ENCODE data around the gene ACTN3.

The ACTN3 gene

DNA sequence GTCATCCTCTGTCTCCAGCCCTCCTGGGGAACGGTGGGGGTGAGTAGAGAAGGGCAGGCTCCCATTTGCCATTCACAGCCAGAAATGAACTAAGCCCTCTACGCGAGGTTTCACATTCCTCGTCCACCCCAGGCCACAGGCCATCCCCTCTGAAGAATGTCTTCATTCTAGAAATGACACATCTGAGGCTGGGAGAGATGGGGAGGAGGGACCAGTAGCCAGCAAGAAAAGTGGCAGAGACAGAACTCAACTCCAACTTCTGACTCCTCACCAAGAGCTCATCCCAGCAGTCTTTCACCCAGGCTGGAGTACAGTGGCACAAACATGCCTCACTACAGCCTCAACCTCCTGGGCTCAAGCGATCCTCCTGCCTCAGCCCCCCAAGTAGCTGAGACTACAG lies 18.3 kb downstream of the ACTN3 start:
- no peak for TF ChIP-seq FOXP2 (optimal IDR thresholded peaks at IDR 0.05; ENCODE audit: borderline replicate concordance, extremely low read depth, extremely low read length, insufficient read depth)
- TF ChIP-seq SIN3A (IDR thresholded peaks at IDR 0.05; ENCODE audit: borderline replicate concordance, insufficient read depth, low read length): no peak
- TF ChIP-seq POLR2AphosphoS5 (IDR thresholded peaks at IDR 0.05; ENCODE audit: low read depth, low read length): no peak
- TF ChIP-seq TAF1 (IDR thresholded peaks at IDR 0.05; ENCODE audit: borderline replicate concordance, insufficient read depth, low read length): no peak
- TF ChIP-seq, protein P1, sequence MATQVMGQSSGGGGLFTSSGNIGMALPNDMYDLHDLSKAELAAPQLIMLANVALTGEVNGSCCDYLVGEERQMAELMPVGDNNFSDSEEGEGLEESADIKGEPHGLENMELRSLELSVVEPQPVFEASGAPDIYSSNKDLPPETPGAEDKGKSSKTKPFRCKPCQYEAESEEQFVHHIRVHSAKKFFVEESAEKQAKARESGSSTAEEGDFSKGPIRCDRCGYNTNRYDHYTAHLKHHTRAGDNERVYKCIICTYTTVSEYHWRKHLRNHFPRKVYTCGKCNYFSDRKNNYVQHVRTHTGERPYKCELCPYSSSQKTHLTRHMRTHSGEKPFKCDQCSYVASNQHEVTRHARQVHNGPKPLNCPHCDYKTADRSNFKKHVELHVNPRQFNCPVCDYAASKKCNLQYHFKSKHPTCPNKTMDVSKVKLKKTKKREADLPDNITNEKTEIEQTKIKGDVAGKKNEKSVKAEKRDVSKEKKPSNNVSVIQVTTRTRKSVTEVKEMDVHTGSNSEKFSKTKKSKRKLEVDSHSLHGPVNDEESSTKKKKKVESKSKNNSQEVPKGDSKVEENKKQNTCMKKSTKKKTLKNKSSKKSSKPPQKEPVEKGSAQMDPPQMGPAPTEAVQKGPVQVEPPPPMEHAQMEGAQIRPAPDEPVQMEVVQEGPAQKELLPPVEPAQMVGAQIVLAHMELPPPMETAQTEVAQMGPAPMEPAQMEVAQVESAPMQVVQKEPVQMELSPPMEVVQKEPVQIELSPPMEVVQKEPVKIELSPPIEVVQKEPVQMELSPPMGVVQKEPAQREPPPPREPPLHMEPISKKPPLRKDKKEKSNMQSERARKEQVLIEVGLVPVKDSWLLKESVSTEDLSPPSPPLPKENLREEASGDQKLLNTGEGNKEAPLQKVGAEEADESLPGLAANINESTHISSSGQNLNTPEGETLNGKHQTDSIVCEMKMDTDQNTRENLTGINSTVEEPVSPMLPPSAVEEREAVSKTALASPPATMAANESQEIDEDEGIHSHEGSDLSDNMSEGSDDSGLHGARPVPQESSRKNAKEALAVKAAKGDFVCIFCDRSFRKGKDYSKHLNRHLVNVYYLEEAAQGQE (IDR thresholded peaks at IDR 0.05; ENCODE audit: insufficient read depth in 1 of 2, low read depth in 2 of 2, low read length in 2 of 2): no peak

GRCh38 chr11:66566221-66566620 lies 19.5 kb downstream of the ACTN3 start:
- TF ChIP-seq FOXP2 (optimal IDR thresholded peaks at IDR 0.05; ENCODE audit: borderline replicate concordance, extremely low read depth, extremely low read length, insufficient read depth): no peak
- TF ChIP-seq, protein P1 (IDR thresholded peaks at IDR 0.05; ENCODE audit: insufficient read depth in 1 of 2, low read depth in 2 of 2, low read length in 2 of 2): no peak
- no peak for TF ChIP-seq SIN3A (IDR thresholded peaks at IDR 0.05; ENCODE audit: borderline replicate concordance, insufficient read depth, low read length)
- no peak for TF ChIP-seq TAF1 (IDR thresholded peaks at IDR 0.05; ENCODE audit: borderline replicate concordance, insufficient read depth, low read length)
- no peak for TF ChIP-seq POLR2AphosphoS5 (IDR thresholded peaks at IDR 0.05; ENCODE audit: low read depth, low read length)

DNA sequence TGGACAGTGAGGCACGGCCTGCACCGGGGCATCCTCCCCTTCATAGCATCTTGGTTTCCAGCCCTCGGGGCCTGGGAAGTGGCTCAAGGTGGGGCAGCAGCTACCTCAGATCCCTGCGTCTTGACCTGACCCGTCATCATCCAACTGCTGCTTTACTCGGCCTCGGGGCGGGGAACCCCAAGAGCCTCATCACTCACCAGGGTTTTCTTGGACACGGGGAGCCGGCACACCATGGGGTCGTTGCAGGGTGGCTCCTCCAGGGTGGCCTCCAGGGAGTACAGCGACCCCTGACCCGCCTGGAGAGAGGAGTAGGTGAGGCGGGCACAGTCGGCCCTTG lies 21.1 kb downstream of the ACTN3 start:
- TF ChIP-seq SIN3A (IDR thresholded peaks at IDR 0.05; ENCODE audit: borderline replicate concordance, insufficient read depth, low read length): no peak
- TF ChIP-seq FOXP2 (optimal IDR thresholded peaks at IDR 0.05; ENCODE audit: borderline replicate concordance, extremely low read depth, extremely low read length, insufficient read depth): no peak
- TF ChIP-seq, protein P1 (IDR thresholded peaks at IDR 0.05; ENCODE audit: insufficient read depth in 1 of 2, low read depth in 2 of 2, low read length in 2 of 2): no peak
- TF ChIP-seq POLR2AphosphoS5 (IDR thresholded peaks at IDR 0.05; ENCODE audit: low read depth, low read length): no peak
- TF ChIP-seq TAF1 (IDR thresholded peaks at IDR 0.05; ENCODE audit: borderline replicate concordance, insufficient read depth, low read length): no peak

GRCh38 chr11:66568124-66568916 lies 21.6 kb downstream of the ACTN3 start, which contains the start of gene CTSF:
TSS of gene CTSF (minus strand) at chr11:66568606. CDS start at chr11:66568486, 120 bp downstream.
- TF ChIP-seq POLR2AphosphoS5 (IDR thresholded peaks at IDR 0.05; ENCODE audit: low read depth, low read length): no peak
- no peak for TF ChIP-seq SIN3A (IDR thresholded peaks at IDR 0.05; ENCODE audit: borderline replicate concordance, insufficient read depth, low read length)
- TF ChIP-seq TAF1 (IDR thresholded peaks at IDR 0.05; ENCODE audit: borderline replicate concordance, insufficient read depth, low read length): no peak
- TF ChIP-seq, protein P1 (IDR thresholded peaks at IDR 0.05; ENCODE audit: insufficient read depth in 1 of 2, low read depth in 2 of 2, low read length in 2 of 2): no peak
- TF ChIP-seq FOXP2 (optimal IDR thresholded peaks at IDR 0.05; ENCODE audit: borderline replicate concordance, extremely low read depth, extremely low read length, insufficient read depth): no peak

Measured in PFSK-1 (cell line).